MG63 (cell line): ENCODE measurements around the gene TOGARAM2. TPM values are rescaled to one million over a fixed set of nuclear protein-coding genes. Genes with fewer than 3 reads are reported as not detected.

Experiments
- DNase-seq: peaks from one replicate; pipeline ENCODE4 v3.0.0-alpha.2; 2020
- H3K27me3 ChIP-seq: fragments of 250-450 bp; sonication (Bioruptor Pico); 2 replicates; pipeline ENCODE4 v1.5.1; 2020; ENCODE audit warnings: mild to moderate bottlenecking, moderate library complexity
- H3K36me3 ChIP-seq: fragments of 250-450 bp; sonication (Bioruptor Pico); 2 replicates; pipeline ENCODE4 v1.5.1; 2020; ENCODE audit warnings: mild to moderate bottlenecking, moderate library complexity
- H3K4me3 ChIP-seq: fragments of 250-450 bp; sonication (Bioruptor Pico); 2 replicates; pipeline ENCODE4 v1.5.1; 2020; ENCODE audit warnings: mild to moderate bottlenecking, moderate library complexity
- H3K9me3 ChIP-seq: fragments of 250-450 bp; sonication (Bioruptor Pico); 2 replicates; pipeline ENCODE4 v1.5.1; 2020; ENCODE audit warnings: mild to moderate bottlenecking, moderate library complexity
- total RNA-seq: library from RNA; depleted of rRNA; stranded (reverse); fragments of >200 nt; shearing (Covaris generic); gene quantifications from 2 replicates; pipeline ENCODE4 v1.2.3, GENCODE V29; 2014; ENCODE audit warnings: low replicate concordance; rRNA removed

TOGARAM2 gene
- total RNA-seq, 1 experiment from 2014 or later: 3.7 TPM

DNA sequence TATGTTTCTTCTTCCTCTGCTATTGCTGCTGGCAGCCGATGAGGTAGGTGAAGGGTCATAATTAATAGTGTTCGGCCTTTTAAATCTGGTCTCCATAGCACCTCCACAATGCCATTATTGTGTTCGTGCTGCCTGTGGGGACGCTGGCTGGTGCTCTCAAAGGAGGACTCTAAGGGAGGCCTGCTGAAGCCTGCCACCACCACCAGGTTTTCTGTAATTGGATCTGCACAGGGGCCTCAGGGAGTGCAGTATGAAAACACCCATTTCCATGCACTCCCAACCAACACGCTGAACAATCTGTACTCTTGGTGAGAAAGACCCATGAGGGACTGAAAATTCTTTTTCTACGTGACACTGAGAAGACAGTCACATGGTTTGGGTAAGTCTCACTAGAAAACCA, 116.5 kb downstream of the TOGARAM2 start:
- Histone ChIP-seq H3K27me3 (no peaks in the 10 kb centered on the region), H3K36me3 (no peaks in the 10 kb centered on the region)
- DNase-seq: no peak

GRCh38 chr2:29100564-29100963, 119.5 kb downstream of the TOGARAM2 start:
- H3K36me3 ChIP-seq: no peaks in the 10 kb centered on the region
- H3K27me3 ChIP-seq: no peaks in the 10 kb centered on the region
- H3K4me3 ChIP-seq: no peak overlapping the region
- no peak for DNase-seq
- no peaks in the 10 kb centered on the region for H3K9me3 ChIP-seq

More for the DNA sequence above, 116.5 kb downstream of the TOGARAM2 start:
- Histone ChIP-seq H3K9me3 (no peaks in the 10 kb centered on the region; the same call in 1 of the 2 replicates), H3K4me3 (no peak overlapping the region)

Other genes with a start within 250 kb of the TOGARAM2 start
- gene PPP1CB, start 229.5 kb upstream of the TOGARAM2 start, total RNA-seq: 108 and 180 TPM in 2 replicates
- not detected in 2 replicates for gene SPDYA, start 170.5 kb upstream of the TOGARAM2 start, total RNA-seq
- 10.1 and 14.8 TPM in 2 replicates for gene TRMT61B, start 111.0 kb upstream of the TOGARAM2 start, total RNA-seq
- gene WDR43, start 86.6 kb upstream of the TOGARAM2 start, total RNA-seq: 114 and 141 TPM in 2 replicates
- not detected in 2 replicates for gene PCARE, start 93.2 kb downstream of the TOGARAM2 start, total RNA-seq
- 15.3 and 24.3 TPM in 2 replicates for gene CLIP4, start 134.1 kb downstream of the TOGARAM2 start, total RNA-seq